K562 (cell line): ENCODE results near the gene HAPSTR1. TPM values are rescaled to one million over a fixed set of nuclear protein-coding genes. Genes with fewer than 3 reads are reported as not detected.

Experiments
- BRF1 ChIP-seq: IDR thresholded peaks from 3 replicates; pipeline ENCODE4 v1.6.1; 2011; ENCODE audit warnings: borderline replicate concordance, mild to moderate bottlenecking; ENCODE audit not compliant: insufficient read length; ENCODE audit errors: extremely low read depth
- CBX3 ChIP-seq, 2 experiments: IDR thresholded peaks; 1 replicate in 1 of 2; 2 replicates in 1 of 2; pipeline ENCODE4 v1.6.1; 2012; ENCODE audit warnings: inconsistent platforms in 2 of 2, low read length in 2 of 2, borderline replicate concordance in 1 of 2, control low read depth in 1 of 2
- HOXB6 ChIP-seq: fragments of 250-450 bp; sonication (Bioruptor Pico); IDR thresholded peaks from 2 replicates; pipeline ENCODE4 v1.5.1; 2022; ENCODE audit warnings: mild to moderate bottlenecking, borderline replicate concordance
- JUND ChIP-seq, 2 experiments: IDR thresholded peaks; 2 replicates in 1 of 2; 3 replicates in 1 of 2; pipeline ENCODE4 v1.6.1; 2011; ENCODE audit warnings: borderline replicate concordance in 2 of 2, low read depth in 2 of 2, low read length in 2 of 2, improper control_type of control experiment in 1 of 2, missing biosample characterization in 1 of 2, missing genetic modification characterization in 1 of 2, missing genetic modification reagents in 1 of 2
- LARP7 ChIP-seq: fragments of 450-650 bp; IDR thresholded peaks from 2 replicates; pipeline ENCODE4 v1.6.1; 2016
- MAFF ChIP-seq: IDR thresholded peaks from 2 replicates; pipeline ENCODE4 v1.6.1; 2012; ENCODE audit warnings: low read length, improper control_type of control experiment
- MCM3 ChIP-seq: fragments of 450-650 bp; IDR thresholded peaks from 2 replicates; pipeline ENCODE4 v1.6.1; 2016
- NFE2 ChIP-seq: IDR thresholded peaks from 2 replicates; pipeline ENCODE4 v1.6.1; 2014; ENCODE audit warnings: antibody characterized with exemption, low read depth
- NFRKB ChIP-seq: fragments of 450-650 bp; IDR thresholded peaks from 2 replicates; pipeline ENCODE4 v1.6.1; 2016; ENCODE audit warnings: low read depth
- POLR2B ChIP-seq: fragments of 450-650 bp; IDR thresholded peaks from 2 replicates; pipeline ENCODE4 v1.6.1; 2018; ENCODE audit warnings: low read depth; ENCODE audit not compliant: partially characterized antibody
- RAD21 ChIP-seq, 2 experiments: fragments of 250-450 bp in 1 of 2; fragments of 450-650 bp in 1 of 2; sonication (Bioruptor Pico) in 1 of 2; formaldehyde crosslinking in 1 of 2; IDR thresholded peaks in 1 of 2; conservative IDR thresholded peaks in 1 of 2; 2 replicates each; pipeline versions ENCODE4 v1.4.0 to v1.8.0; 2020 to 2022; ENCODE audit warnings: mild to moderate bottlenecking in 2 of 2, moderate library complexity in 1 of 2
- SMAD4 ChIP-seq: fragments of 250-450 bp; sonication (Bioruptor Pico); conservative IDR thresholded peaks from 2 replicates; pipeline ENCODE4 v1.8.0; 2021; ENCODE audit warnings: inconsistent platforms, mild to moderate bottlenecking, moderate library complexity
- SPI1 ChIP-seq: IDR thresholded peaks from 2 replicates; pipeline ENCODE4 v1.6.1; 2011; ENCODE audit warnings: low read depth, low read length, control low read depth, borderline replicate concordance
- THRAP3 ChIP-seq: fragments of 450-650 bp; IDR thresholded peaks from 2 replicates; pipeline ENCODE4 v1.6.1; 2016; ENCODE audit warnings: mild to moderate bottlenecking, inconsistent platforms, borderline replicate concordance
- U2AF2 ChIP-seq: fragments of 200-400 bp; formaldehyde crosslinking; optimal IDR thresholded peaks from 2 replicates; pipeline ENCODE3; 2017; ENCODE audit warnings: low read depth, mild to moderate bottlenecking, low read length
- polyA plus RNA-seq, 8 experiments: library from polyadenylated mRNA; depleted of rRNA in 4 of 8; stranded (reverse) in 5 of 8; unstranded in 3 of 8; fragments of >200 nt; fragmentation: Nextera tagmentation in 2 of 8; fragmentation: Illumina TruSeq in 1 of 8; extraction: Ambion mirVana in 2 of 8; extraction: Trizol in 1 of 8; gene quantifications; 2 replicates each; pipeline versions ENCODE4 v1.2.1 to v1.2.3, GENCODE V29; 2011 to 2014; ENCODE audit warnings: inconsistent platforms in 1 of 8, missing spikeins in 1 of 8
- total RNA-seq, 7 experiments: library from RNA; depleted of rRNA in 6 of 7; stranded (reverse); fragments of >200 nt in 6 of 7; fragmentation: Illumina TruSeq in 2 of 7; extraction: Trizol in 2 of 7; gene quantifications; 2 replicates each; pipeline versions ENCODE4 v1.2.1 to v1.2.3, GENCODE V29; 2011 to 2021; ENCODE audit warnings: low replicate concordance in 1 of 7
- TF ChIP-seq, protein P1 (sequence below), 3 experiments: IDR thresholded peaks in 2 of 3; conservative IDR thresholded peaks in 1 of 3; 2 replicates each; pipeline ENCODE4 v1.5.1; 2011 to 2012; ENCODE audit warnings: low read length in 3 of 3, mild to moderate bottlenecking in 3 of 3, control low read depth in 2 of 3, improper control_type of control experiment in 1 of 3, inconsistent platforms in 1 of 3, low read depth in 1 of 3, mixed read lengths in 1 of 3, moderate library complexity in 1 of 3; ENCODE audit not compliant: insufficient read depth in 2 of 3
- TF ChIP-seq, protein P2 (sequence below): fragments of 250-450 bp; sonication (Bioruptor Pico); IDR thresholded peaks from 2 replicates; pipeline ENCODE4 v1.5.1; 2021; ENCODE audit warnings: mild to moderate bottlenecking
- TF ChIP-seq, protein P3 (sequence below), 2 experiments: fragments of 450-650 bp in 1 of 2; sonication (generic) in 1 of 2; formaldehyde crosslinking in 1 of 2; IDR thresholded peaks in 1 of 2; conservative IDR thresholded peaks in 1 of 2; 2 replicates each; pipeline versions ENCODE4 v1.6.1 to v1.8.1; 2016 to 2023; ENCODE audit warnings: mild to moderate bottlenecking in 2 of 2, moderate library complexity in 2 of 2, inconsistent platforms in 1 of 2, missing genetic modification reagents in 1 of 2
- TF ChIP-seq, protein P4 (sequence below): fragments of 450-650 bp; IDR thresholded peaks from 2 replicates; pipeline ENCODE4 v1.6.1; 2016; ENCODE audit warnings: low read depth, mild to moderate bottlenecking, moderate library complexity
- TF ChIP-seq, protein P5 (sequence below): fragments of 250-450 bp; sonication (Bioruptor Pico); IDR thresholded peaks from 2 replicates; pipeline ENCODE4 v1.8.0; 2021; ENCODE audit warnings: mild to moderate bottlenecking, moderate library complexity

Gene HAPSTR1
- total and polyA plus RNA-seq, 9 of the 15 experiments (the other 6 are each of a cell fraction or from before 2014, with no cell fraction given), result 10.8 to 67.9 (median 36.5) TPM

DNA sequence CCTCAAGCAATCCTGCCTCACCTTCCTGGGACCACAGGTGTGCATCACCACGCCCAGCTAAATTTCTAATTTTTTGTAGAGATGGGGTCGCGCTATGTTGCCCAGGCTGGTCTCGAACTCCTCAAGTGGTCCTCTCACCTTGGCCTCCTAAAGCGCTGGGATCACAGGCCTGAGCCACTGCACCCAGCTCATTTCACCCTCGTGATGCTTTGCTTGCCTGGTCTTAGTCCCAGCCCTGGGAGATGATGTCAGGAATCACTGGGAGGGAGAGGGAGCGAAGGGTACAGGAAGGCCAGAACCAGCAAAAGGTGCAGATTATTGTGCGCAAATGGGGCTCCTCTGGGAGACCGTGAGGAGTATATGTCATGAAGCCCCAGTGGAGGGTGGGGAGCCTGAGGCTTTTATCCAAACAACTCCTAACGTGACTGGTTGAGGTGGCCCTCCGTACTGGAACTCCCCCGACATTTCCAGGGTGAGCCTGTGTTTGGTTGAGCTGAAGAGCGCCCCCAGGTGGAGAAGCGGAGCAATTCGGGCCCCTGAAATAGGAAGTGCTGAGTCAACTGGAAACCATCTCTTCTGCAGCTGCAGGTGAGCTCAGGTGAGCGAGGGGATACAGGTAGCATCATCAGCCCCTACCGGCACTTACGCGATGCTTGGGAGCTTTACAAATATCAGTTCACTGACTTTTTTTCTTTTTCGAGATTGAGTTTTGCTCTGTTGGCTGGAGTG, 41.2 kb upstream of the HAPSTR1 start (continued):
- TF ChIP-seq, protein P1, sequence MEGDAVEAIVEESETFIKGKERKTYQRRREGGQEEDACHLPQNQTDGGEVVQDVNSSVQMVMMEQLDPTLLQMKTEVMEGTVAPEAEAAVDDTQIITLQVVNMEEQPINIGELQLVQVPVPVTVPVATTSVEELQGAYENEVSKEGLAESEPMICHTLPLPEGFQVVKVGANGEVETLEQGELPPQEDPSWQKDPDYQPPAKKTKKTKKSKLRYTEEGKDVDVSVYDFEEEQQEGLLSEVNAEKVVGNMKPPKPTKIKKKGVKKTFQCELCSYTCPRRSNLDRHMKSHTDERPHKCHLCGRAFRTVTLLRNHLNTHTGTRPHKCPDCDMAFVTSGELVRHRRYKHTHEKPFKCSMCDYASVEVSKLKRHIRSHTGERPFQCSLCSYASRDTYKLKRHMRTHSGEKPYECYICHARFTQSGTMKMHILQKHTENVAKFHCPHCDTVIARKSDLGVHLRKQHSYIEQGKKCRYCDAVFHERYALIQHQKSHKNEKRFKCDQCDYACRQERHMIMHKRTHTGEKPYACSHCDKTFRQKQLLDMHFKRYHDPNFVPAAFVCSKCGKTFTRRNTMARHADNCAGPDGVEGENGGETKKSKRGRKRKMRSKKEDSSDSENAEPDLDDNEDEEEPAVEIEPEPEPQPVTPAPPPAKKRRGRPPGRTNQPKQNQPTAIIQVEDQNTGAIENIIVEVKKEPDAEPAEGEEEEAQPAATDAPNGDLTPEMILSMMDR (IDR thresholded peaks at IDR 0.05 in 2 of 3, conservative IDR thresholded peaks at IDR 0.05 in 1 of 3; ENCODE audit: insufficient read depth in 2 of 3, low read depth in 1 of 3, low read length in 3 of 3), result peak; percentile 76 to 94 (median 77)
- TF ChIP-seq BRF1 (no peak), THRAP3 (no peak), POLR2B (no peak), RAD21 (CRISPR knock-in tag; conservative IDR thresholded peaks at IDR 0.05 in 1 of 2, IDR thresholded peaks at IDR 0.05 in 1 of 2) (peak; percentile 17 to 54; a peak in 3 of 4 replicates), CBX3 (IDR thresholded peaks at IDR 0.05; ENCODE audit: borderline replicate concordance in 1 of 2, low read length in 2 of 2) (peak in 1 of 2 experiments; percentile 55; a peak in 1 of 3 replicates), JUND (IDR thresholded peaks at IDR 0.05; ENCODE audit: borderline replicate concordance, low read depth, low read length) (peak; percentile 77), JUND (tag; IDR thresholded peaks at IDR 0.05; ENCODE audit: borderline replicate concordance, low read depth, low read length) (peak; percentile 39; the same call in 1 of the 3 replicates), MAFF (peak; percentile 94), SMAD4 (CRISPR knock-in tag) (0 out of 2 replicates have a peak, but pooled peaks have one; percentile 19), NFRKB (no peak), U2AF2 (no peak), SPI1 (peak; percentile 89), HOXB6 (no peak), NFE2 (peak; percentile 84), LARP7 (no peak), MCM3 (no peak)
- TF ChIP-seq, protein P2, sequence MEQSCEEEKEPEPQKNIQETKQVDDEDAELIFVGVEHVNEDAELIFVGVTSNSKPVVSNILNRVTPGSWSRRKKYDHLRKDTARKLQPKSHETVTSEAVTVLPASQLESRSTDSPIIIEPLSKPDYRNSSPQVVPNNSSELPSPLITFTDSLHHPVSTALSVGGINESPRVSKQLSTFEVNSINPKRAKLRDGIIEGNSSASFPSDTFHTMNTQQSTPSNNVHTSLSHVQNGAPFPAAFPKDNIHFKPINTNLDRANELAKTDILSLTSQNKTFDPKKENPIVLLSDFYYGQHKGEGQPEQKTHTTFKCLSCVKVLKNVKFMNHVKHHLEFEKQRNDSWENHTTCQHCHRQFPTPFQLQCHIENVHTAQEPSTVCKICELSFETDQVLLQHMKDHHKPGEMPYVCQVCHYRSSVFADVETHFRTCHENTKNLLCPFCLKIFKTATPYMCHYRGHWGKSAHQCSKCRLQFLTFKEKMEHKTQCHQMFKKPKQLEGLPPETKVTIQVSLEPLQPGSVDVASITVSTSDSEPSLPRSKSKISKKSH (CRISPR knock-in tag), result no peak
- TF ChIP-seq, protein P3, sequence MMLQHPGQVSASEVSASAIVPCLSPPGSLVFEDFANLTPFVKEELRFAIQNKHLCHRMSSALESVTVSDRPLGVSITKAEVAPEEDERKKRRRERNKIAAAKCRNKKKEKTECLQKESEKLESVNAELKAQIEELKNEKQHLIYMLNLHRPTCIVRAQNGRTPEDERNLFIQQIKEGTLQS (IDR thresholded peaks at IDR 0.05), result peak; percentile 31; the same call in 1 of the 2 replicates
- TF ChIP-seq, protein P3 (CRISPR knock-in tag; conservative IDR thresholded peaks at IDR 0.05), result no peak
- TF ChIP-seq, protein P4, sequence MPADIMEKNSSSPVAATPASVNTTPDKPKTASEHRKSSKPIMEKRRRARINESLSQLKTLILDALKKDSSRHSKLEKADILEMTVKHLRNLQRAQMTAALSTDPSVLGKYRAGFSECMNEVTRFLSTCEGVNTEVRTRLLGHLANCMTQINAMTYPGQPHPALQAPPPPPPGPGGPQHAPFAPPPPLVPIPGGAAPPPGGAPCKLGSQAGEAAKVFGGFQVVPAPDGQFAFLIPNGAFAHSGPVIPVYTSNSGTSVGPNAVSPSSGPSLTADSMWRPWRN, result no peak
- TF ChIP-seq, protein P5, sequence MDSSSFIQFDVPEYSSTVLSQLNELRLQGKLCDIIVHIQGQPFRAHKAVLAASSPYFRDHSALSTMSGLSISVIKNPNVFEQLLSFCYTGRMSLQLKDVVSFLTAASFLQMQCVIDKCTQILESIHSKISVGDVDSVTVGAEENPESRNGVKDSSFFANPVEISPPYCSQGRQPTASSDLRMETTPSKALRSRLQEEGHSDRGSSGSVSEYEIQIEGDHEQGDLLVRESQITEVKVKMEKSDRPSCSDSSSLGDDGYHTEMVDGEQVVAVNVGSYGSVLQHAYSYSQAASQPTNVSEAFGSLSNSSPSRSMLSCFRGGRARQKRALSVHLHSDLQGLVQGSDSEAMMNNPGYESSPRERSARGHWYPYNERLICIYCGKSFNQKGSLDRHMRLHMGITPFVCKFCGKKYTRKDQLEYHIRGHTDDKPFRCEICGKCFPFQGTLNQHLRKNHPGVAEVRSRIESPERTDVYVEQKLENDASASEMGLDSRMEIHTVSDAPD, result no peak
